ENCODE measurements around the gene NLN.

Gene NLN

GRCh38 chr5:65811885-65812284, 89.9 kb downstream of the NLN start:
- DNase-seq = no peak

GRCh38 chr5:65812648-65813047, 90.6 kb downstream of the NLN start:
- no peak for DNase-seq

GRCh38 chr5:65813174-65813573, 91.2 kb downstream of the NLN start:
- no peak for DNase-seq

GRCh38 chr5:65815161-65815560, 93.2 kb downstream of the NLN start:
- no peak for DNase-seq

GRCh38 chr5:65816729-65817128, 94.7 kb downstream of the NLN start:
- no peak for DNase-seq

GRCh38 chr5:65817931-65818330, 95.9 kb downstream of the NLN start:
- DNase-seq = no peak

- no peak for DNase-seq
These were observed 96.6 kb downstream of the NLN start for GRCh38 chr5:65818592-65818991.

GRCh38 chr5:65819215-65819904, 97.4 kb downstream of the NLN start:
- DNase-seq = no peak

GRCh38 chr5:65819905-65820240, 97.9 kb downstream of the NLN start:
- no peak for DNase-seq

GRCh38 chr5:65820373-65820772, 98.4 kb downstream of the NLN start:
- DNase-seq = no peak

GRCh38 chr5:65821966-65822365, 100.0 kb downstream of the NLN start:
- DNase-seq = no peak

GRCh38 chr5:65822710-65823109, 100.7 kb downstream of the NLN start:
- DNase-seq = no peak

- DNase-seq = no peak
These were observed 101.2 kb downstream of the NLN start for GRCh38 chr5:65823204-65823603.

GRCh38 chr5:65823845-65824445, 101.9 kb downstream of the NLN start:
- DNase-seq = no peak

GRCh38 chr5:65825408-65826328, 103.7 kb downstream of the NLN start:
- no peak for DNase-seq

GRCh38 chr5:65828022-65828896, 106.3 kb downstream of the NLN start:
- DNase-seq = no peak

GRCh38 chr5:65830856-65831255, 108.9 kb downstream of the NLN start:
- DNase-seq = no peak

GRCh38 chr5:65831276-65831675, 109.3 kb downstream of the NLN start:
- no peak for DNase-seq

- no peak for DNase-seq
These were observed 110.1 kb downstream of the NLN start for GRCh38 chr5:65832152-65832551.

- DNase-seq = no peak
These were observed 110.7 kb downstream of the NLN start for GRCh38 chr5:65832603-65833228.

GRCh38 chr5:65833780-65834179, 111.8 kb downstream of the NLN start:
- DNase-seq = no peak

- DNase-seq = no peak
These were observed 112.3 kb downstream of the NLN start for GRCh38 chr5:65834306-65834705.

All from activated CD4-positive, alpha-beta T cell treated with anti-CD3 and anti-CD28 coated beads for 48 hours (primary cell).